Astrocyte (in vitro differentiated cells and primary cell): ENCODE results near the gene KLK3. TPM values are rescaled to one million over a fixed set of nuclear protein-coding genes. Genes with fewer than 3 reads are reported as not detected.
A peak's percentile ranks its signal among the peaks of the same experiment; 100 is the strongest.

Experiments
- DNase-seq: peaks from one replicate; pipeline ENCODE4 v3.0.0-alpha.2; 2010; ENCODE audit warnings: low read depth
- FAIRE-seq: peaks from 2 replicates; lab custom pipeline; 2011; peaks lifted over from hg19 to GRCh38; lab: Jason Lieb, UNC
- H2AFZ ChIP-seq: 2 replicates; pipeline ENCODE4 v1.6.0; 2012; ENCODE audit warnings: low read depth, low read length, inconsistent platforms
- H3K27ac ChIP-seq: 2 replicates; pipeline ENCODE4 v1.5.1; 2011; ENCODE audit warnings: low read depth, low read length, inconsistent platforms
- H3K27me3 ChIP-seq: 2 replicates; pipeline ENCODE4 v1.6.0; 2011; ENCODE audit warnings: low read length, inconsistent platforms; ENCODE audit not compliant: insufficient read depth
- H3K36me3 ChIP-seq: 2 replicates; pipeline ENCODE4 v1.5.1; 2011; ENCODE audit warnings: low read length, inconsistent platforms; ENCODE audit not compliant: insufficient read depth
- H3K4me1 ChIP-seq: 2 replicates; pipeline ENCODE4 v1.5.1; 2011; ENCODE audit warnings: low read length, inconsistent platforms; ENCODE audit not compliant: insufficient read depth
- H3K4me2 ChIP-seq: 2 replicates; pipeline ENCODE4 v1.6.0; 2012; ENCODE audit warnings: low read length, inconsistent platforms
- H3K4me3 ChIP-seq: 2 replicates; pipeline ENCODE4 v1.5.1; 2011; ENCODE audit warnings: low read depth, mild to moderate bottlenecking, low read length, inconsistent platforms; ENCODE audit not compliant: insufficient read depth
- H3K79me2 ChIP-seq: 2 replicates; pipeline ENCODE4 v1.6.0; 2012; ENCODE audit warnings: mild to moderate bottlenecking, low read length, inconsistent platforms; ENCODE audit not compliant: insufficient read depth
- H3K9ac ChIP-seq: 2 replicates; pipeline ENCODE4 v1.6.0; 2012; ENCODE audit warnings: mild to moderate bottlenecking, low read length, inconsistent platforms
- H3K9me3 ChIP-seq: 2 replicates; pipeline ENCODE4 v1.5.1; 2012; ENCODE audit warnings: low read depth, mild to moderate bottlenecking, low read length, inconsistent platforms; ENCODE audit not compliant: insufficient read depth
- H4K20me1 ChIP-seq: 2 replicates; pipeline ENCODE4 v1.6.0; 2012; ENCODE audit warnings: low read length, inconsistent platforms; ENCODE audit not compliant: insufficient read depth
- H3K27ac Mint-ChIP-seq: one replicate; pipeline ENCODE4 v1.8.0; 2021; ENCODE audit warnings: mild to moderate bottlenecking, mixed read lengths; ENCODE audit not compliant: unreplicated experiment
- H3K27me3 Mint-ChIP-seq: one replicate; pipeline ENCODE4 v1.8.0; 2021; ENCODE audit warnings: low read depth, mixed read lengths; ENCODE audit not compliant: unreplicated experiment
- H3K36me3 Mint-ChIP-seq: one replicate; pipeline ENCODE4 v1.8.0; 2021; ENCODE audit warnings: low read depth, mixed read lengths; ENCODE audit not compliant: unreplicated experiment
- H3K4me1 Mint-ChIP-seq: one replicate; pipeline ENCODE4 v1.8.0; 2021; ENCODE audit warnings: low read depth, mixed read lengths; ENCODE audit not compliant: unreplicated experiment
- H3K4me3 Mint-ChIP-seq: one replicate; pipeline ENCODE4 v1.8.0; 2021; ENCODE audit warnings: mild to moderate bottlenecking, moderate library complexity, mixed read lengths; ENCODE audit not compliant: unreplicated experiment
- H3K9me3 Mint-ChIP-seq: one replicate; pipeline ENCODE4 v1.8.0; 2021; ENCODE audit warnings: mild to moderate bottlenecking, mixed read lengths; ENCODE audit not compliant: unreplicated experiment
- EZH2 ChIP-seq: IDR thresholded peaks from 2 replicates; pipeline ENCODE4 v1.6.1; 2012; ENCODE audit warnings: mild to moderate bottlenecking, low read length, inconsistent platforms; ENCODE audit not compliant: insufficient read depth
- total RNA-seq: library from RNA; stranded (reverse); gene quantifications from 2 replicates; pipeline ENCODE4 v1.2.1, GENCODE V29; 2021
- TF ChIP-seq, protein P1 (sequence below): IDR thresholded peaks from 2 replicates; pipeline ENCODE4 v1.5.1; 2011; ENCODE audit warnings: low read depth, mild to moderate bottlenecking, inconsistent platforms, low read length, moderate library complexity; ENCODE audit not compliant: insufficient read depth

The KLK3 gene
- total RNA-seq, 1 donor from 2014 or later = not detected

DNA sequence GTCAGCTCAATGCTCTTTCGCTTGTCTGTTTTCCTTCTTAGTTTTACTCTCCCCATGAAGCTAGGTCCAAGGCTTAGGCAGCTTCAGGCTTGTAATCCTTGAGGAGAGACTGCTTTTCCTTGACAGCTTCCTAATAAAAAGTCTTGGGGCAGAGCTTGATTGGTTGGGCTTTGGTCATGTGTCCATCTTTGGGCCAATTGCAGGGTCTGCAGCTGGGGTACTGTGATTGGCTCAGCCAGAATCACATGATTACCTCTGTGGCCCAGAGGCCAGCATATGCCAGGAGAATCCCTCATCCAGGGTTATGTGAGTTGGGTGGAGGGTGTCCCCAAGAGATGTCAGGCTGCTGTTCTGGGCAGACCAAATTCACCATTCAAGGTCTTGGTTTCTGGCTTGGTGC lies 39.3 kb upstream of the KLK3 start:
- no peaks in the 10 kb centered on the region for H3K9me3 ChIP-seq
- Mint-ChIP-seq H3K4me1 (no peaks in the 10 kb centered on the region), H3K9me3 (peaks cover 20% of the 10 kb centered on the region), H3K27me3 (peaks cover 63% of the 10 kb centered on the region), H3K36me3 (no peaks in the 10 kb centered on the region), H3K27ac (no peak overlapping the region), H3K4me3 (no peak overlapping the region)
- H3K27me3 ChIP-seq = no peaks in the 10 kb centered on the region
- H3K4me1 ChIP-seq = no peaks in the 10 kb centered on the region
- H2AFZ ChIP-seq = no peak overlapping the region
- no peak overlapping the region for H3K9ac ChIP-seq
- no peaks in the 10 kb centered on the region for H3K79me2 ChIP-seq
- no peak overlapping the region for H3K4me2 ChIP-seq
- DNase-seq (no peak), FAIRE-seq (no peak)
- H3K27ac ChIP-seq = no peak overlapping the region
- H4K20me1 ChIP-seq = no peaks in the 10 kb centered on the region
- H3K36me3 ChIP-seq = no peaks in the 10 kb centered on the region
- TF ChIP-seq EZH2 = no peak
- TF ChIP-seq, protein P1, sequence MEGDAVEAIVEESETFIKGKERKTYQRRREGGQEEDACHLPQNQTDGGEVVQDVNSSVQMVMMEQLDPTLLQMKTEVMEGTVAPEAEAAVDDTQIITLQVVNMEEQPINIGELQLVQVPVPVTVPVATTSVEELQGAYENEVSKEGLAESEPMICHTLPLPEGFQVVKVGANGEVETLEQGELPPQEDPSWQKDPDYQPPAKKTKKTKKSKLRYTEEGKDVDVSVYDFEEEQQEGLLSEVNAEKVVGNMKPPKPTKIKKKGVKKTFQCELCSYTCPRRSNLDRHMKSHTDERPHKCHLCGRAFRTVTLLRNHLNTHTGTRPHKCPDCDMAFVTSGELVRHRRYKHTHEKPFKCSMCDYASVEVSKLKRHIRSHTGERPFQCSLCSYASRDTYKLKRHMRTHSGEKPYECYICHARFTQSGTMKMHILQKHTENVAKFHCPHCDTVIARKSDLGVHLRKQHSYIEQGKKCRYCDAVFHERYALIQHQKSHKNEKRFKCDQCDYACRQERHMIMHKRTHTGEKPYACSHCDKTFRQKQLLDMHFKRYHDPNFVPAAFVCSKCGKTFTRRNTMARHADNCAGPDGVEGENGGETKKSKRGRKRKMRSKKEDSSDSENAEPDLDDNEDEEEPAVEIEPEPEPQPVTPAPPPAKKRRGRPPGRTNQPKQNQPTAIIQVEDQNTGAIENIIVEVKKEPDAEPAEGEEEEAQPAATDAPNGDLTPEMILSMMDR = no peak
- H3K4me3 ChIP-seq = no peak overlapping the region

DNA sequence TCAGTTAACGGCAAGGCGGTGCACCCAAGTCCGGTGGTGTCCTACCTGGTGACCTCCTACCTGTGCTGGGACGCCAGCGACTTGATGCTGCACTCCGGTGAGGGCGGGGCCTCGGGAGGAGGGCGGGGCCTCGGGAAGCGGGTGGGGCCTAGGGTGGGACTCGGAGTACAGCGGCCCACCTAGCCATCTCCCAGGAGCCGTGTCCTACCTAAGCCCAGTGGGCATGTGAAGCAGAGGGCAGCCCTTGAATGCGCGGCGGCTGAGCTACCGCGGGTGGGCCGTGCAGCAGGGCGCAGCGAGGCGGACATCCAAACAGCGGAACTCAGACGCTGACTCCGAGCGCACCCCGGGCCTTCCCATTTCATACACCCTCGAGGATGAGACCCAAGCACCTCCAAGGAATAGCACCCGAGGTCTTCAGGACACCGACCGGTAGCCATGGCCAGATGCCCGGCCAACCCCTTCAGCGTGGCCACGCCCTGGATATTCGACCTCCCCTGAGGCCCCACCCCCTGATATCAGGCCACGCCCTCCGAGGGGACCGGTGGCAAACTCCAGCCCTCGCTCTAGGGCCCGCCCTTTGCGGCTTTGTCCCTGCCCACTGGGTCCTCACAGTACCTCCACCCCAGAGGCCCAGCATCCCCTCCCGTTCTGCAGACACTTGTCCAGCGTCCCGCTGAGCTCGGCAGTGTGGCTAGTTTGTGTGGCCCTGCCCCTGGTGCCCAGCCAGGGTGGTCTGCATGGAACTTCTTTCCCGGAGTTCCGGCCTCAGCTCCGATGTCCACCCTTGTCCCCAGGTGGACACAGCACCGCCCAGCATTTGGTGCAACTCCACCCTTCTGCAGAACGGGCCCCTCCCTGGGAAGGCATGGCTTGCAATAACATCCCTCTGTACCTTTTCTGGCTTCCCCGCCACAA lies 36.5 kb upstream of the KLK3 start:
- peaks cover 5% of the 10 kb centered on the region for H3K27me3 ChIP-seq
- H3K4me3 ChIP-seq = no peak overlapping the region
- H3K36me3 ChIP-seq = no peaks in the 10 kb centered on the region
- H3K27me3 Mint-ChIP-seq = peaks cover 76% of the 10 kb centered on the region
- H3K9me3 Mint-ChIP-seq = peaks cover 18% of the 10 kb centered on the region
- no peaks in the 10 kb centered on the region for H4K20me1 ChIP-seq
- H3K36me3 Mint-ChIP-seq = peaks cover 2% of the 10 kb centered on the region
- DNase-seq (no peak), FAIRE-seq (no peak)
- peak overlapping the region; percentile 63 for H3K4me2 ChIP-seq
- H2AFZ ChIP-seq = peak overlapping the region; percentile 69
- H3K9me3 ChIP-seq = no peaks in the 10 kb centered on the region
- H3K9ac ChIP-seq = no peak overlapping the region
- no peak overlapping the region for H3K27ac ChIP-seq
- H3K27ac Mint-ChIP-seq = no peak overlapping the region
- no peaks in the 10 kb centered on the region for H3K79me2 ChIP-seq
- H3K4me3 Mint-ChIP-seq = peak overlapping the region; percentile 50
- TF ChIP-seq, protein P1 = no peak
- H3K4me1 ChIP-seq = no peaks in the 10 kb centered on the region
- no peaks in the 10 kb centered on the region for H3K4me1 Mint-ChIP-seq

DNA sequence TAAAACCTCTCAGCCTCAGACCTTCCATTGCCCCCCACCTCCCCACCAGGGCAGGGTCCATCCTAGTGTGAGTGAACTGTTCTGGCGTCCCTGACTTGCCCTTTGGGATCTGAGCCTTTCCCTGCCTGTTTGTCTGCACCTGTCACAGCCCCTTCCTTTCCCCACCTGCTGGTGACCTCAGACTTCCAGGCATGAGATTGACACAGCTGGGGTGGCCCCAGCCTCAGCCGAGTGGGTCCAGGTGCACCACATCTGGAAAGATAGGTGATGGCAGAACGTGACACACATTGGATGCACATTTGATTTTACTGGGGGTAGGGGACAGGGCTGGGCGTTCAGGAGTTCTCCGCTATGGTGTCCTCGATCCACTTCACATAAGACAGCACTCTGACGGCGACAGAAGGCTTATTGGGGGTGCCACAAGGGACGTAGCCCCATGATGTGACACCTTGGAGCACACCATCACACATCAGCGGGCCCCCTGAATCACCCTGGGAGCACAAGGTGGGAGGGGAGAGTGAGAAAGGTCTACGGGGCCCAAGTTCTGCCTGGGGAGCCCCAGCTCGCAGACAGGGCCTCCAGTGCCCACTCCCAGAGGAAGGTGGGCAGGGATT lies 35.7 kb upstream of the KLK3 start:
- H3K27ac ChIP-seq = no peak overlapping the region
- H2AFZ ChIP-seq = no peak overlapping the region

More for the DNA sequence above, 35.7 kb upstream of the KLK3 start:
- DNase-seq = no peak
- Histone ChIP-seq H3K4me2 (no peak overlapping the region), H4K20me1 (no peaks in the 10 kb centered on the region), H3K79me2 (no peaks in the 10 kb centered on the region), H3K27me3 (peaks cover 5% of the 10 kb centered on the region), H3K4me1 (no peaks in the 10 kb centered on the region), H3K36me3 (no peaks in the 10 kb centered on the region), H3K9me3 (no peaks in the 10 kb centered on the region), H3K9ac (no peak overlapping the region), H3K4me3 (no peak overlapping the region)
- H3K4me1 Mint-ChIP-seq = no peaks in the 10 kb centered on the region
- FAIRE-seq = no peak
- H3K27ac Mint-ChIP-seq = no peak overlapping the region
- peaks cover 78% of the 10 kb centered on the region for H3K27me3 Mint-ChIP-seq
- TF ChIP-seq EZH2 = no peak
- TF ChIP-seq, protein P1 = no peak
- H3K4me3 Mint-ChIP-seq = no peak overlapping the region
- peaks cover 18% of the 10 kb centered on the region for H3K9me3 Mint-ChIP-seq
- peaks cover 2% of the 10 kb centered on the region for H3K36me3 Mint-ChIP-seq
